ENCODE results near the gene SDCBP2.
A peak's percentile ranks its signal among the peaks of the same experiment; 100 is the strongest.

SDCBP2 gene, protein sequence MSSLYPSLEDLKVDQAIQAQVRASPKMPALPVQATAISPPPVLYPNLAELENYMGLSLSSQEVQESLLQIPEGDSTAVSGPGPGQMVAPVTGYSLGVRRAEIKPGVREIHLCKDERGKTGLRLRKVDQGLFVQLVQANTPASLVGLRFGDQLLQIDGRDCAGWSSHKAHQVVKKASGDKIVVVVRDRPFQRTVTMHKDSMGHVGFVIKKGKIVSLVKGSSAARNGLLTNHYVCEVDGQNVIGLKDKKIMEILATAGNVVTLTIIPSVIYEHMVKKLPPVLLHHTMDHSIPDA

GRCh38 chr20:1328680-1329330 lies at the start of gene SDCBP2:
TSS of gene SDCBP2 (minus strand) at chr20:1329139. CDS start at chr20:1320416, 8,723 bp downstream.
- DNase-seq = peak; percentile 46

DNA sequence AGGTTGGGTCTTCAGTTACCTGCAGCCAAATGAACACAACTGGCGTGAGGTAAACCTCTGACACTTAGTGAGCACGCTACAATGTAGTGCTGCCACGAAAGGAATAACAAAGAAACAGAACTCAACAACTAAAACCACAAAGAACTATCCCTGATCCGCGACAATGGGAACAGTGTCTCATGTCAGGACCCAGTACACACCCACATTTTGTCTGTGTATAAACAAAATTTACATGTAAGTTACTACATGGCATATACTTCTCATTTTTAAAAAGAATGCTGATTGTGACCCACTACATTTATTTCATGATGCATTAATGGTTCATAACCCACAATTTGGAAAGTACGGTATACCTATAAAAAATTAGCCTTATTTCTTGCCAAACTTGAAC lies 49.8 kb upstream of the SDCBP2 start:
- no peak for DNase-seq

GRCh38 chr20:1377984-1378734 lies 49.2 kb upstream of the SDCBP2 start:
- DNase-seq = no peak

DNA sequence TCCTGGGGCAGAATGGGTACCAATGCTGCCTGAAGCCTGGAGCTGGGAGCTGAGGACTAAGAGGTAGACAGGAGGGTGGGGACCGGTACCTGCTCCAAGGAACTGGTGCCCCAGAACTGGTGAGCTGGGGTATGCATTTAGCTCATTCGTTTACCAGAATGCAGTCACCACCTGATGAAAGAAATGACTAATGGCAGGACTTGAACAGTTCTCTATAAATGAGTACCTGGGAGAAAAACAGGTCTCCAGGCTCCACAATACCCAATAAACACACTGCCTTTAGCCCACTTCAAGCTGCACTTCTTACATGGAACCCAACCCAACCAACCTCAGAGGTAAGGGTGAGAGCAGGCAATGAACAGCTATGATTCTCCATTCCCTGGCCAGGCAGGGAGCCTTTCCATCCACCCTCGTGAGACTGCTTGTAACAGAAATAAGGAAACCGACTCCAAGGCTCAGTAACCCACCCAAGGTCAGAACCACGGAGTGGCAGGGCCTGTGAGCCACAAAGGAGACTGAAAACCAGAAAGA lies 48.5 kb upstream of the SDCBP2 start:
- peak; percentile 67 for DNase-seq

- no peak for DNase-seq
These were observed 47.7 kb upstream of the SDCBP2 start for GRCh38 chr20:1376408-1377270.

DNA sequence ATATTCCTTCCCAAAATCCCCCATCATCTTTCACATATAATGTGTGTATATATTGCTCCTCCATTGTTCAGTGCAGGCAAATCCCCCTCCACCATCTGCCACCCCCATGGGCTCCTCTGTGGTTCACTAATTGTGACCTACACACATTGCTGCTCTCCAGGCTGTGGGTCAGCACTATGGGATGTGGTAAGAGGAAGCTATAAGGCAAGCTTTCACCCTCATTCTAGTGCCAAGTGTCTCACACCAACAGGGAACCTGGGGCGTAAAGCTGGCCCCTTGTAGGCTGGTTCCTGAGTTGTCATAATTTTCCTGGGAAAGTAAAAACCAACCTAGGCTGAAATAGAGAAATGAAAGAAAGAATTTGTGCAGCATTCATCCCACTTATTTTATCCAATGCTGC lies 47.1 kb upstream of the SDCBP2 start:
- no peak for DNase-seq

GRCh38 chr20:1375515-1375914 lies 46.6 kb upstream of the SDCBP2 start:
- DNase-seq = no peak

DNA sequence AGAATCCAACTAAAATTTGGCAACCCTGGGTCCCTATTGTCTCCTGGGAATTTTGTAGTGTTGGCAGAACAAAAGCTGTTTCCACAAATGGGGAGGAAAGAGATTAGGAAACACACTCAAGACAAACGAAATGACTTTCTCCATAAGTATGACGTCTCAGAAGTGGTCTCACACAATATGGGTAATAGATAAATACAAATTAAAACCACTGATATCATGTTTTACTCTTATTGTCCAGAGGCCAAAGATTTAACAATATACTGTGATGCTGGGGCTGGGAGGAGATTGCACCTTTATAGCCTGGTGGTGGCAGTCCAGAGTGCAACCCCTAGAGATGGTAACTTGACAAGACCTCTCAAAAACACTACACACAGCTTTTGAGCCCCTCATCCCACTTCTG lies 45.3 kb upstream of the SDCBP2 start:
- DNase-seq = no peak

DNA sequence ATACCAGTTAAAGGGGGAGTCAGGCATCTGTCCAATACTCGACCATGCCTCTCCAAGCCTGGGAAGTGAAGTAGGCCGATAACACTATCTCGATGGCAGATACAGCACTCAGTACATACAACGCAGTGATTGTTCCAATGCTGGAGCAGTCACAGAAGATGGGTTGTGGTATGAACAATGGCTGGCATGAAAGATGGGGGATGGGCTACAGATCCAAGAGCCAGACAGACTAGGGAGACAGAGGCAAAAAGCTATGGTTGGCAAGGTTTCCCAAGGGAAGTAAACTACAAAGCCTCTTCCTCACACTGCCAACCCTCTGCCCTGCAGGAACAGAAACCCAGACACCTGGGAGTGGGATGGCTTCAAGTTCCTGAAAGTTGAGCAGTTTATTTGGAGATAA lies 44.7 kb upstream of the SDCBP2 start:
- DNase-seq = no peak

DNA sequence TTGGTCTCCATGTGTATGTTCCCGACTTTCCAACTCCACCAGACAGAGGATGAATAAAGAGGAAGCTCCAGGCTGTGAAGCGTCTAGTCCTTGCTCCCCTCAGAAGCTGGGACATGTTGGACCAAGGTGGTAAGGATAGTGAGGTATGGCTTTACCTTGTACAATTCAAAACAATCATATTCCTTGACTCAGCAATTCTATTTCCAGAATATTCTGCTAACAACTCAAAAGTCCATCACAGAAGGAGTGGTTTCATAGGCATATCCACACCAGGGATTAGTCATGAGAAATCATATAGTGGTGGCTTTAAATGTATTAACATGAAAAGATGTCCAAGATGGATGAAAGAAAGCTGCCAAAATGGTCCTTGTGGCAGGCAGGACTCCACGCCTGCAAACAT lies 44.1 kb upstream of the SDCBP2 start:
- no peak for DNase-seq

DNA sequence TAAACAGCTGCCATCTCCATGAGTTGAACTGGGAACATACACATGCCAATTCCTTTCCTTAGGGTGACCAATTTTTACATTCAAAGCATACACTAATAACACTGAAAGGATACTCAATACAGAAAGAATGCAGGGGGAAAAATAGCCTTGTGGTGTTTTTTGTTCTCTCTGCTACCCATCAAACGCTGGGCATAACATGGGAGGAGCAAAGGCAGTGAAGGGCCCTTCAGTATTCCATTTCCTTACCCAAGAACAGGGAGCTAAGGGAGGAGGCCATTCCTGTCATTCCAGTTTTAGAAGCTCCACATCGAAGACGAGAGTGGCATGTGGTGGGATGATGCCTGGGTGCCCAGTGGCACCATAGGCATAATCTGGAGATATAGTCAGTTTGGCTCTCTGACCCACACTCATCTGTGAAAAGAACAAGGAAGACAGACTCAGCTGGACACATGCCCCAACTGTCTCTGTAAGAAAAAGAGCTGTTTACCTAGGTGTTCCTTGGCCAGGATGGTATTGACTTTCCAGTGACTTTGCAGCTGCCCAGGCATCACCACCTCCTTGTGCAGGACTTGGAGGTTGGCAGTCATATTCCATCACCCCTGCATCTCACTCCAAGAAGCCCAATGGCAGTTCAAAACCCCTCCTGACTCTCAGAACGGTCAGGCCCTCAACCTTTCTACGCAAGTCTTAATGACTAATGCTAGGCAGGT lies 43.0 kb upstream of the SDCBP2 start:
- no peak for DNase-seq

DNA sequence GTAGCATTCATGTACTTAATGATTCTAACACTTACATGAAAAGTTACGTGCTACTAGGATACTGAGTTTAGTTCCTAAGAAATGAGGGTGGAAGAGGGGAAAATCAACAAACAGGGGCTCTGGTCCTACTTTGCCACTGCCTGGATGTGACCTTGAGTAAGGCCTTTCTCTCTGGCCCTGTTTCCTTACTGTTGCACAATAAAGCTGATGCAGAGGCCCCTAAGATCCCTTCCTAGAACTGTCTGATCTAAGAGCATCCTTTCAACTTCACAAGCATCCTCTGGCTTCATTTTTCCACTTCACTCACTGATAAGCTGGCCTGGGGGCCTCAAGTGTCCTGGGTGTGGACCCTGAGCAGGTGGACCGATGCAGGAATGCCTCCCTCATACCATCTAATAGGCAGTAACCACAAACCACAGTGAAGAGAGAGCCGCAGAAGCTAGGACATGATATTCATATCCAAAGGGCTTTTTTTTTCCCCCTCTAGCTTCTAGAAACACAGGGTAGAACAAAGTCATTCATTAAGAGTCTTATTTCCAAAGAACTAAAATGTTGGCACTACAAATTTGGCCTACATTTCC lies 42.4 kb upstream of the SDCBP2 start:
- DNase-seq = no peak

DNA sequence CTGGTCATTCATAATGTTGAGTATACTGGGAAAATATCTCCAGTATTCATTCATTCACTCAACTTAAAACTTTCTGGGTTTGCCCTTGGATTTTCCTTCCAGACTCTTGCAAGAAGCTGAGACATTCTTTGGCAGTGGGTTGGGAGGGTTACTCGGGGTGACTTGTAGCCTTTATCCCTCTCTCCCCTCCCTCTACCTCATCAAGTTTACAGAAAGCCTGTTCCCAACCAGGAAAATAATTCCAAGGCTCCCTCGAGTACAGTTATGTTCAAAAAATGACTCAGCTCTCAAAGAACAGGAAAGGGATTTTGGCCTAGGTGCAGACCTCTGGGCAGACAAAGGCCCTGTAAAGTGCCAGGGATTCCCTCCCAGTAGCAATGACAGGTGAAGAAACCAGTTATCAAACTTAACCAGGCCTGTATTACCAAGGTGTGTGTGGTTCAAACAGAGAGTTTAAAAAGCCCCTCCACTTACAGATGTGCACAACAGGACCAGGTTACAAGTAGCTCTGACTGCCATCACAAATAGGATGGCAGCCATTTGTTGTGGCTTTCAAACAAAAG lies 41.7 kb upstream of the SDCBP2 start:
- no peak for DNase-seq

- no peak for DNase-seq
These were observed 41.0 kb upstream of the SDCBP2 start for GRCh38 chr20:1369970-1370369.

- no peak for DNase-seq
These were observed 39.7 kb upstream of the SDCBP2 start for GRCh38 chr20:1368448-1369199.

DNA sequence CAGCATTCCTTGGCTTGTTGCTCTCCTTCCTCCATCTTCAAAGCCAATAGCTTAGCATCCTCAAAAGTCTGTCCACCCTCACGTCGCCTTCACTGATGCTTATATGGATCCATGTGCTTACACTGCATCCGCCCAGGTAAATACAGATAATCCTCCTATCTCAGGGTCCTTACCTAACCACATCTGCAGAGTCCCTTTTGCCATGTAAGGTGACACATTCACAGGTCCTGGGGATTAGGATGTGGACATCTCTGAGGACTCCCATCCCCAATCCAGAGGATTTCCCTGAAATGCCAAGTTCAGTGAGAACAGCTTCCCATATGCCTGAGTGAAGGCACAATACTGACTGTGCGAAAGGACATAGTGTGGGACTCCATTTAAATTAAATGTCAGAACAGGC lies 38.5 kb upstream of the SDCBP2 start:
- no peak for DNase-seq

DNA sequence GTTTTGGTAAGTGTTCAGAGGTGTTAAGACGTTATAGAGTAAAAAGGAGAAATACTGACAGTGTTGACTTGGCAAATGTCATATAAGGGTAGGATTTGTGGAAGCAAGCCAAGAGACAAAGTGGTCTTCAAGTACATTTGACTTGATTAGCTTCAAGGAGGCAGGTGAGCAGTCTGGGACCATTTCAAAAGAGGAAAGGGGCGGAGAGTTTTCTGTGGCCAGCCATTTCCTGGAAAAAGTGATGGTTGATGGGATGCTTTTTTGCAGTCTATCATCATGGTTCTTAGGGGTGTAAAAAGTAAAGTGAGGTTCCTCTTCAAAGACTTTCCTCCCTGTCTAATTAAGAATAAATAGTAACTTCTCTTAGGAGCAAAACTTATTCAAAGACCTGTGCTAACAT lies 35.2 kb upstream of the SDCBP2 start:
- no peak for DNase-seq

DNA sequence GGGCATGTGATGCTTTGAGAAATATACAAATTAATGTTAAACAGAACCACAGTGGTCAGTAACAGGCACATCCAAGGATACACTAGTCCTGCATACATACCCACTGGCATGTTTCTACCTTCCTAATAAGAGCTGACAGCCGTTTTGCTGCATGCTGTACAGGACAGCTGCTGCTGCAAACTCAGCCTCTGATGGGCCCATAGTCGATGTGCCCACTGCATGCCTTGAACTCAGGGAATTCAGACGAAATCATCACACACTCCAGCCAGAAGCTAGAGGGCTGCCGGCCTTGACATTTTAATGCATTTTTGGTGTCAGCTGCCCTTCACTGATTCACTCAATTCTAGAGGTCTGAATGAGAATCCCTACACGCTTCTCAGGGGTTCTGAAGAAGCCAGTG lies 34.6 kb upstream of the SDCBP2 start:
- DNase-seq = no peak

DNA sequence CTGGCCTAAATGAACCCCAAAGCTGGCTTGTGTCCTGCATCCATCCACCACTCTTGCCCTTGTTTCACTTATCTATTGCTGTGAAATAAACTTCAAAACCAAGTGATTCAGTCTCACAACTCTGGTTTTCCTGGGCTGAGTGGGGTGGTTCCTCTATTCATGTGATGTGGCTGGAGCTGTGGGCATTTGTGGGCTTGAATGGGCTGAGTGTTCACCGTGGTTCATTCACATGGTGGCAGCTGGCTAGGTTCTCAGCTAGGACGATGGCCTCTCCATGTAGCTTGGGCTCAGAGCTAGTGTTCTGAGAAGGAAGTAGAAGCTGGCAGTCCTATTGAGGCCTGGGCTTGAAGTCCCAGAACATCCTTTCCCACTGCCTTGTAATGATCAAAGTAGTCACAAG lies 33.5 kb upstream of the SDCBP2 start:
- no peak for DNase-seq

DNA sequence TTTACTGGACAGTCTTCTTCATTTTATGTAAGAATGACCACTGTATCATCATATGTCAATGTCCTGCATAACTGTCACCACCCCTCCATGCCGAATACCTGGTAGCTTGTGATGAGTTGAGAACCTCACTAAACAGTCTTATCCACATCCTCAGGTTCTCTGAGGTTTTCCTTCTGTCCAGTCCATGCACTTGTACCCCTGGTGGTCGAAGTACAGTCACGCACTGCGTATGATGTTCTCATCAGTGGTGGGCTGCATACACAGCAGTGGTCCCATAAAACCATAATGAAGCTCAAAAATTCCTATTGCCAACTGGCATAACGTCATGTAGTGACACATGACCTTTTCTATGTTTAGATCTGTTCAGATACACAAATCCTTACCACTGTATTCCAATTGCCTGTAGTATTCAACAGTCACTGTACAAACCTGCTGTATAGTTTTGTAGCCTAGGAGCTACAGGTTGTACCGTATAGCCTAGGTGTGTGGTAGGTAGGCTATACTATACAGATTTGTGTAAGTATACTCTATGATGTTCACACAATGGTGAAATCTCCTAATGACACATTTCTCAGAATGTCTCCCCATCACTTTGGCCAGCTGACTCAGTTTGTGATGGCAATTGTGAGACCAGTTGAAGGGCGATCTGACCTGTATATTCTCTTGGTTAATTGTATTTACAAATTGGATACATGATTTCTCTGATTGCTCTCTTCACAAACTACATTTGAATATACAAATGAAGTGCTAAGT lies 31.3 kb upstream of the SDCBP2 start:
- no peak for DNase-seq
